HG02885 (cell line): ENCODE results near the gene NAV1.
"Not testable (repeated sequence)": the region's sequence is repeated elsewhere in the genome, so short reads cannot be mapped to it uniquely, and the experiment has no call there.

Source experiments
- ATAC-seq: cut with Tn5 transposase; IDR thresholded peaks from one replicate; pipeline ENCODE4 v1.9.1; 2021; ENCODE audit warnings: mild to moderate bottlenecking; ENCODE audit not compliant: unreplicated experiment, poor library complexity

NAV1 gene

DNA sequence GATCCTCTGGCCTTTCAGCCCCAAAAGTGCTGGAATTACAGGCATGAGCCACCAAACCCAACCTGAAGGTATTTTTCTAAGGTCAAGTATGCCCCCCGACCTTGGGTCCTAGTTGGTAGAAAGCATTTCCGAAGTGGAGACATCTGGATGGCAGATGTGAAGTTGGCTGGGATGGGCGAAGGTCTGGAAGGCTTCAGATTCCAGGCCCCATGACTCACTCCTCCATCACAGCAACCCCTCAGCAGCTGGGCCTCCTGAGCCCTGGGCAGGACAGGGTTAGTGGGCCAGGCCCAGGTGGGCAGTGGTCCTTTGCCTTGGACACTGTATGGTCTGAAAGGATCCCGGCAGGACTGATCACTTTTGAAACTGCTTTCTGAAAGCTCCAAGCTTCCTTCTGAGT is 23.3 kb downstream of the NAV1 start:
- no peak for ATAC-seq

DNA sequence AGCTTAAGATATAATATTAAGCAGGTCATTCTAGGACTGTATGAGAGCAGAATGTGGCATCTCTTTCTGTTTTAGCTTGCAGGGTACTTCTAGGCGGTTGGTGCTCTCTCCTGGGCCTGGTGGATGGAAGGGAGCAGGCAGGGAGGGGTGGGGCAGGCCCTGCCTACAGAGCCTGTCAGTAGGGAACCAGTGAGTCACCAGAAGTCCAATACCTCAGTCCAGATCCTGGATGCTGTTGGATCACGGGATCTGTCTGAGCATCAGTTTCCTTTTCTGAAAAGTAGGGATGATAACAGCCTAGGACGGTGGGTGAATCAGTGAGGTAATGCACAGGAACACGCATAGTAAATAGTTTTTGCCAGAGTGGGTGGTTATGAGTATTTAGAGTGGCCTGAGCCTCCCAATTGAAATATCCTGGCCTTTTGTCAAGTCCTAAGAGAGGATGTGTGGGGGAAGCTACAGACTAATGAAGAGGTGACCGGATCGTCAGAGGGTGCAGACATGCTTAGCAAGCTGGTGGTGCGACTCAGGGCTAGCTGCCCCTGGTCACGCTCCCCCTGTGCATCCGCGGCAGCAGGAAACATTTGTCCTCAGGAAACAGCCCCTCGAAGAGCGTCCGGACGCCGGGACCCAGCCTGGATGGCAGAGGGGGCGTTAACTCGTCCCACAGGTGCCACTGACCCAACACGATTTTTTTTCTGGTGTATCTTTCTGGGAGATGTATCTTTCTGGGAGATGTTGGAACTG is 23.9 kb downstream of the NAV1 start:
- ATAC-seq: no peak

- no peak for ATAC-seq
These were observed 24.5 kb downstream of the NAV1 start for GRCh38 chr1:201563406-201563780.

DNA sequence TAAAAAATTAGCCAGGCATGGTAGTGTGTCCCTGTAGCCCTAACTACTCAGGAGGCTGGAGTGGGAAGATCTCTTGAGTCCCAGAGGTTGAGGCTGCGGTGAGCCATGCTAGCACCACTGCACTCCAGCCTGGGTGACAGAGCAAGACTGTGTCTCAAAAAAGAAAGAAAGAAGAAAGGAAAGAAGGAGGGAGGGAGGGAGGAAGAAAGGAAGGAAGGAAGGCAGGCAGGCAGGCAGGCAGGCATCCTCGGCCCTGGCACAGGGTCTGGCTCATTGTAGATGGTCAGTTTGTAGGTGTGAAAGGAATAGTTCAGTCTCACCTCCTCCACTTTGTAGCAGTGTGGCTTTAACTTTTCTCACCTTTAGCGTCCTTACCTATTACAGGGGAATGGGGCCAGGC is 25.0 kb downstream of the NAV1 start:
- no peak for ATAC-seq

GRCh38 chr1:201565024-201565730 is 26.2 kb downstream of the NAV1 start:
- no peak for ATAC-seq

DNA sequence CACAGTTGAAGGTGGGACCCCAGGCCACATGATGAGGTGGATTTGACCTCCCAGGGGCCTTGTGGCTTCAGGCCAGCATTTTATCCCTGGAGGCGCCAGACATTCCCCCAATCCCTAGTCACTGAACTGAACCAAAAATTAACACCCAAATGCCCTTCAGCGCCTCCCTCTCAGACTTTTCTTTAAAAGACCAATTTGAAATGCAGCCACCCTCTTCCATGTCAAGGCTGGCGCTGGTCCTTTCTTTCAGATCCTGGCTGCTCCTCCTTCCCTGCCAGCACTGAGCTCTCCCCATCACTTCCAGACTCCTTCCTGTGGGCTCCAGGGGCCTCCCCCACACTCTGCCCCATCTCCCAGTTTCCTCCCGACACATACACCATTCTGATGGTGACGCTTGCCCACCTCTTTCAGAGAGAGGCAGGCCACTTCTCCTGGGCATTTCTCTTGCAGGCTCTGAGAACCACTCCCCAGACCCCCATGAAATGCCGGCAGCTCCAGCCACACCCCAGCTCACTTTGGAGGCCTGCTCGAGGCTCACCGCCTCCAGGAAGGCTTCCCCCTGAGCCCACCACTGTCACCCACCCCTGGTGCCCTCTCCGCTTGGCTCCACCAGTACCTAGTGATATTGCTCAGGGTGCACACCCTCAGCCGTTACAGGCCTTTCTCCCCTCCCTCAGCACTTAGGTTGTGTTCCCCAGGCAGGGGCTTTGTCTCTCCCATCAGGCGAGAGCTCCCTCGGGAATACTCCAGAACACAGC is 27.0 kb downstream of the NAV1 start:
- no peak for ATAC-seq

DNA sequence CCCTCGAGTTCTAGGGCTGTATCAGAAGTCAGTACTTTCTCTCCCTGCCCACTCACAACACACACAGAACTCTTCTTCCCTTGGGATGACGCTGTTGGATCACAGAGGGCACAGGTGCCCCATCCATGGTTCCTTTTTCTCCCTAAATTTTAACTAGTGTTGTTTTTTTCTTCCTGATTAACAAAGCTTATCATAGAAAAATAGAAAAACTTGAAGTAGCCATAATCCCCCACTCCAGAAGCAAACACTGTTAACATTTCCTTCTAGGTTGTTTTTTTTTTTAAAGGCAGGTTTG is 27.5 kb downstream of the NAV1 start:
- ATAC-seq: no peak

- ATAC-seq: no peak
These were observed 28.2 kb downstream of the NAV1 start for GRCh38 chr1:201566933-201567801.

GRCh38 chr1:201568265-201568664 is 29.3 kb downstream of the NAV1 start:
- no peak for ATAC-seq

DNA sequence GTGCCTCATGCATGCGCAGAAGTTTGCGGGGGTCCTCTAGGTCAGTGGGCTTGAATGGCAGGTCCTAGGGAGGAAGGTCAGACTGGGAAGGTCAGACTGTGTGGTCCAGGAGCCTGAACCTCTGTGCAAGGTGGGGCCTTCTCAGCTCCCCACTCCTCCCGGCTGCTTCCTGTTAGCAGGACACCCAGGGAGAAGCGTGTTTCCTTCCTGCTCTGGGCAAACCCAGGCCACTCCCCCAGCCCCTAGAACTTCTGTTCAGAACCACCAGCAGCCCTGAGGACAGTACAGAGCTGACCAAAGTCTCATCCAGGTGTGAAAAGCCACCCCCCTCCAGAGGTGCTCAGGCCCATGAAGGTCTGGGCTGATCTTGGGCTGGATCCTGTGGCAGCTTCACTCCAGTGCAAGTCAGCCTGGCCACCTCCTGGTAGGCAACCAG is 29.9 kb downstream of the NAV1 start:
- no peak for ATAC-seq

DNA sequence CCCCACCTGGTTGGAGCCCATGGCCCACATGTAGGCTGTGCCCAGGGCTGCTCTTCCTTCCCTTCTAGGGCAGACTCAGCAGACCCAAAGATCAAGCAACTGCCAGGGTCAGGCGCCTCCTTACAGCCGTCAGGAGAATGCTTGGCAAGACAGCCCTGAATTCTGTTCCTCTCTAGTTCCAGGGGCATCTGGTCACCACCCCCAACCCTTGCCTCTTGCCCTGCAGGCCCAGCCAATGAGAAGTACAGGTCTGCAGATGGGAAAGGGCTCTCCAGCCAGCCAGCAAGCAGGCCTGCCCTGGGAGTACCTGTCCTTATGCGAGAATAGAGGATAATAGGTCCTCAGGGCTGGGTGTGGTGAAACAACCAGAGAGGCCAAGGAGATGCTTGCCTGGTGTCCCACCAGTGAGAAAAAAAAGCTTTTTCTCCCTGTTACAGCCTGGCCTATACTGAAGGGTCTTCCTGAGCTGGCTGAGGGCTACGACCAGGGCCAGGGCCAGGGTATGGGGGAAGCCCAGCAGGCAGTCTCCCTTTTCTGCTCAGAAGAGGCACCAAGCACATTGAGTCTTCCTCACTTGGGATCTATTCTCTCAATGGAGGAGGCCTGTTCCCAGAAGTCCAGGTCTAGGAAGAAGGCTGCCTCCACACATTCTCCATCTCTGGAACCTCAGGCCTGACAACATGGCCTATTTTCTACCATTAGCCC is 31.4 kb downstream of the NAV1 start:
- no peak for ATAC-seq

DNA sequence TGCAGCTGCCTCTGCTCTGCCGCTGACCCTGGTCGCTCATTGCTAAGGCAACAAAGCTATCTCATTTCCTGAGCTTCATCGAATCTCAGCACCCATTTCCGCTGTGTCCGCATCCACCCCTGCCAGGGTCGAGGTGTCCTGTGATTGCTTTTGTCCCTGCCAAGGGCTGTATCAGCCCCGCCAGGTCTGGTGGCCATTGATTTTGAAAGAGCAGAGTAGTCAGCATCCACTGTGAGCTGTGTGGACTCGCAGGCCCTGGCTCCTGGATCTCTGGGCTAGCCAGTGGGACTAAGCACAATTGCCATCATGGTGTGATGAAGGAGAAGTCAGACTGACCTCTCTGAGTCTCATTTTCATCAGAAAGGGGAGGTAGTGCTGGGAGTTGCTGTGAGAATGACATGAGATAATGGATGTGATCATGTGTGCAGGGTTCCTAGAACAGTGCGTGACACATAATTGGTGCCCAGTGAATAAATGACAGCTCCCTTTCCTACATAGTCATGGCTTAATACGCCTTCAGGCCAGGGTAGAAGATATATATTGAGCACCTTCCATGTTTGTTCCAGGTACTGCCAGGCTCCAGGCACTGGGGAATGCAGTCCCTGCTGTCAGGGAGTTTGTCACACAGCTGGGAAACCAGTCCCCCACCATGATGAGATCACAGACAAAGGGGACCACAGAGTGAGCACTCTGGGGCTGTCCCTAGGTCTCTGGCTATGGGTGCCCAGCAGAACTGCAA is 32.1 kb downstream of the NAV1 start:
- ATAC-seq: peak; percentile 56

GRCh38 chr1:201573030-201573429 is 34.1 kb downstream of the NAV1 start:
- ATAC-seq: no peak

- no peak for ATAC-seq
These were observed 35.0 kb downstream of the NAV1 start for GRCh38 chr1:201573923-201574322.

- no peak for ATAC-seq
These were observed 37.0 kb downstream of the NAV1 start for GRCh38 chr1:201575912-201576311.

DNA sequence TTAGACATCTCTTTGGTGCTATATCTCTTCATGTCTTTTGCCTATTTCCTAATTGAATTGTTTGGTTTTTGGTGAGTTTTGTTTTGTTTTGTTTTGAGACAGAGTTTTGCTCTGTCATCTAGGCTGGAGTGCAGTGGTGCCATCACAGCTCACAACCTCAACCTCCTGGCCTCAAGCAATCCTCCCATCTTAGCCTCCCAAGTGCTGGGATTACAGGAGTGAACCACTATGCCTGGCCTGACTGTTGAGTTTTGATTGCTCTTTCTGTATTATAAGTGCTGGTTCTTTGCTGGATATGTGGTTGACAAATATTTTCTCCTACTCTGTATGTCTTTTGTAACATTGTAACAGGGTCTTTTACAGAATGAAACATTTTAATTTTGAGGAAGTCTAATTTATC is 38.0 kb downstream of the NAV1 start:
- no peak for ATAC-seq

- ATAC-seq: no peak
These were observed 39.3 kb downstream of the NAV1 start for GRCh38 chr1:201578008-201578888.

DNA sequence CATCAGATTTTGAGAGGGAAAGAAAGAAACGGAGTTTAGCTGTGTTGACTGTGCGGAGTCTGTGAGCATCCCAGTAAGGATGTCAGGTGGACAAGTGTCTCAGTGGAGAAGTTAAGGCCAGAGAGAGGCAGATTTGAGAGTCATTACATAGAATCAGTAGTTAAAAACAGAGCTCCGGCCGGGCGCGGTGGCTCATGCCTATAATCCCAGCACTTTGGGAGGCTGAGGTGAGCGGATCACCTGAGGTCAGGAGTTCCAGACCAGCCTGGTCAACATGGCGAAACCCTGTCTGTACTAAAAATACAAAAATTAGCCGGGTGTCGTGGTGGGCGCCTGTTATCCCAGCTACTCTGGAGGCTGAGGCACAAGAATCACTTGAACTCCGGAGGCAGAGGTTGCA is 42.4 kb downstream of the NAV1 start:
- ATAC-seq: not testable (repeated sequence)
